IPS-NIHi7 (cell line): Measurements from ENCODE around the gene POLE.
"Not testable (repeated sequence)": the region's sequence is repeated elsewhere in the genome, so short reads cannot be mapped to it uniquely, and the experiment has no call there.

Experiments used
- DNase-seq: peaks from one replicate; pipeline ENCODE4 v3.0.0; 2012; ENCODE audit warnings: mixed read lengths; ENCODE audit errors: extremely low spot score

Gene POLE

GRCh38 chr12:132717531-132718387, 30.6 kb upstream of the POLE start:
- peak; percentile 11 for DNase-seq

GRCh38 chr12:132717011-132717410, 29.9 kb upstream of the POLE start:
- DNase-seq = no peak

- DNase-seq = no peak
Measured at GRCh38 chr12:132716356-132716755, 29.2 kb upstream of the POLE start.

DNA sequence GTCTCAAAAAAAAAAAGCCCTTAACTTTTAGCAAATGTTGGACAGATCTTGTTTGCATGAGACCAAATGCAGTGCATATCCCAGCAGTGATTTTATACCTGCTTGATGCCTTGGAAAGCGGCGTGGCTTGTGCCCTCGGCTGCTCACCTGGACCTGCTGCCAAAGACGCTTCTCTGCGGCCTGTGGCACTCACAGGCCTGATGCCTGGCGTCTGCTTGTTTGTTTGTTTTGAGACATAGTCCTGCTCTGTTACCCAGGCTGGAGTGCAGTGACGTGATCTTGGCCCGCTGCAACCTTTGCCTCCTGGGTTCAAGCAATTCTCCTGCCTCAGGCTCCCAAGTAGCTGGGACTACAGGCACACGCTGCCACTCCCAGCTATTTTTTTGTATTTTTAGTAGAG, 28.7 kb upstream of the POLE start:
- DNase-seq = no peak

DNA sequence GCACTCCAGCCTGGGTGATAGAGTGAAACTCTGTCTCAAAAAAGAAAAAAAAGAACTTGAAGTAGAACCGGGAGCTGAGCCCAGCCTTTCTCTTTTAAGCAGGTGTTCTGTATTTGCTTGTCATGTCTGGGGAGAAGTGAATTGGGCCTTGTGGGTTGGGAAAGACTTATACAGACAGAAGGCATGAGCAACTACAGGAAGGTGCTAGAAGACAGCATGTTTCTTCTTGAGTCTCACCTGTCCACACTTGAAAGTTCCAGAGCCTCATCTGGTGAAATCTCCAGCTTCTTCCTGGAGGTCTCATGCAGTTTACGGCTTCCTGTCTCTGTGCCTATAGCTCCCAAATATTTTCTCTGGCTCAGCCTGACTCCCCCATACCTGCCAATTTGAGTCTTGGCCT, 26.0 kb upstream of the POLE start:
- DNase-seq = no peak

- peak; percentile 55 for DNase-seq
Measured at GRCh38 chr12:132711080-132711843, 24.1 kb upstream of the POLE start.

DNA sequence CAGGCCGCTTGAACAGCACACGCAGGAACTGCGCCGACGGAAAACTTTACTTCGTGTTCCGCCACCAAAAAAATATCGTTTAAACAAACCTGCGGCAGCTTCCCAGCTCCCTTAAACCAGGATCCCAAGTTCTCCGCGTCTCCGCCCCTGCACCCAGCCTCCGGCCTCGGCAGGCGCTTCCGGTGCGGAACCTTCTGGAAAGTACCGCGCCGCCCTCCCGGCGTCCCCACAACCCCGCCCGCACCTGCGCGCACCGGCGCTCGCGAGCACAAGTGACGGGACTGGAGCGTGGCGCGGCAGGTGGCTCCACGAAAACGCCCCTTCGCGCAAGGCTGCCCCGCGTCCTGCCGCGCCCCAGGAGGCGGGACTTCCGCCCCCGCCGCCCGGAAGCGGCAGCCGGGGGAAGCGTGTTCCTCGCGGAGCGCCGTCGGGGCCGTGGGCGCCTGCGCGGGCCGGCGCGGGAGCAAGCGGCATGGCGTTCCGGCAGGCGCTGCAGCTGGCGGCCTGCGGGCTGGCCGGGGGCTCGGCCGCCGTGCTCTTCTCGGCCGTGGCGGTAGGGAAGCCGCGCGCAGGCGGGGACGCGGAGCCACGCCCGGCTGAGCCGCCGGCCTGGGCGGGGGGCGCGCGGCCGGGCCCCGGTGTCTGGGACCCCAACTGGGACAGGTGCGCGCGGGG, 23.4 kb upstream of the POLE start, which contains the start of gene PGAM5:
TSS of gene PGAM5 (plus strand) at position 438 of the 675 bp plus-strand sequence. CDS start at position 473, 35 bp downstream.
- peak; percentile 86 for DNase-seq

DNA sequence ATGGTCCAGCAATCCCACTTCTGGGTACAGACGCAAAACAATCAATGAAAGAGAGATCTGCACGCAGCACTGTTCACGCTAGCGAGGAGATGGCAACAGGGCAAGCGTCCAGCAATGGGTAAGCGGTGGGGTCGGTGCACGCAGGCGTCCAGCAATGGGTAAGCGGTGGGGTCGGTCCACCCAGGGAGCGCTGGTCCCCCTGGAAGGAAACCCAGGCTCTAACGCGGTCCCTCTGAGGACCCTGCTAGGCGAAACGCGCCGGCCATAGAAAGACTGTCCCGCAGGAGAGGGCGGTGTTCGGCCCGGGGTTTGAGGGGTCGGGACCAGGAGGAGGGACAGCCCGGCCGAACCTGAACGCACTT, 22.9 kb upstream of the POLE start:
- DNase-seq = no peak

- DNase-seq = no peak
Measured at GRCh38 chr12:132708150-132708549, 21.0 kb upstream of the POLE start.

DNA sequence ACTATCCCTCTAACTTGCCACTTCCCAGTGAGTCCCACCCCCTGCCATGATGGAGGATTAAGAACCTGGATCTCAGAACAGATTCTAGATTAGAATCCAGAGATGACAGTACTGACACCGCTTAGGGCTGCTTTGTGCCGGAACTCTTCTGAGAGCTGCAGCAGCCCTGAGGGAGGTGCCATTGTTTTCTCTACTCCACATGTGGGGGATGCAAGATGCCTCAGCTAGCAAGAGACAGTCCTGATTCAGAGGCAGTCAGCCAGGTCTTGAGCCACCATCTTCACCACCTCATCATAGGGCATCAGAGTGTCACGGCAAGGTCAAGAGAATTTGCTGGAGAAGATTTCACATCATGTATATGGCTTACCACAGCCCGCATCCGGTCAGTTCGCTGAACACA, 20.1 kb upstream of the POLE start:
- DNase-seq = no peak

GRCh38 chr12:132703641-132704040, 16.5 kb upstream of the POLE start:
- no peak for DNase-seq

DNA sequence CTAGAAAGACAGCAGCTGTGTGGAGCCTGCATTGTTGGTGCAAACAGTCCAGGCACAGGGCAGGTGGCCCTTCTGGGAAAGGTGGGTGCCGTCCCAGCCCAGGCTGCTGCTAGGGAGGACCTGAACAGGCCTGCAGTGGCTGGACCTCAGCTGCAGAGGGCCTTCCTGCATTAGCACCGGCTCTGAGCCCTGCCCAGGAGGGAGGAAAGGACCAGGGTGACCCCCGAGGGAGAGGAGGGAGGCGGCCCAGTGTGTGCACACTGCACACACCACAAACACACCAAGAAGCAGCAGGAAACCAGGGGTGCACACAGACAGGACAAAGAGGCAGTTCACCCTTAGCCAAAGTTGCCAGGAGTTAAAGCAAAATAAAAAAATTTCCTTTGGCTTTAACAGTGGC, 15.5 kb upstream of the POLE start:
- DNase-seq = no peak

DNA sequence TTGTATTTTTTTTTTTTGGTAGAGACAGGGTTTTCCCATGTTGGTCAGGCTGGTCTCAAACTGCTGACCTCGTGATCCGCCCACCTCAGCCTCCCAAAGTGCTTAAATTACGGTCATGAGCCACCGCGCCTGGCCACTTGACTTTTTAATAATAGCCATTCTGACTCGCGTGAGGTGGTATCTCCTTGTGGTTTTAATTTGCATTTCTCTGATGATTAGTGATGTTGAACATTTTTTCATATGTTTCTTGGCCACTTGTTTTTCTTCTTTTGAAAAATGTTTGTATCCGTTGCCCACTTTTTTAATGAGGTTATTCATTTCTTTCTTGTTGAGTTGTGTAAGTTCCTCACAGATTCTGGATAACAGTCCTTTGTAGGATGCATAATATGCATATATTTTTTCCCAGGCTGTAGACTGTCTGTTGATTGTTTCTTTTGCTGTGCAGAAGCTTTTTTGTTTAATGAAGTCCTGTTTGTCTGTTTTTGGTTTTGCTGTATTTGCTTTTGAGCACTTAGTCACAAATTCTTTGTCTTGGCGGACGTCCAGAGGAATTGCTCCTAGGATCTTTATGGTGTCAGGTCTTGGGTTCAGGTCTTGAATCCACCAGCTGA, 13.2 kb upstream of the POLE start:
- DNase-seq = no peak

GRCh38 chr12:132698341-132698740, 11.2 kb upstream of the POLE start:
- DNase-seq = no peak

DNA sequence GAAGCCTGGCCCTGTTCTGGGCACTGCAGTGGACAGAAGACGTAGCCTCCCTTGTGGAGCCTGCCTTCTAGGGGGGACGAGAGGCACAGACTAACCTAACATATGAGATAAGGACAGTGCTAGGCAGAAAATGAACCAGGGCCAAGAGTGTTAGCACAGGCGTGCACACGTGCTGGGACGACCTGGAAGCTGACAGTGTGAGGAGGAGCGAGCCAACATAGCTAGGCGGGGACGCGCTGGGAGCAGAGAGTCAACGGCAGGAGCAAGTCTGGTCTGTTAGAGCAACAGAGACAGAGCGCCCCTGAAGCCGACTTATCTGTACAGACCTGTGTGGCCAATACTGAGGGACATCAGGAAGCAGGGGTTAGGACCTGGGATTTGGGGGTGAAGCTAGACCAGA, 8.3 kb upstream of the POLE start:
- no peak for DNase-seq

- not testable (repeated sequence) for DNase-seq
Measured at GRCh38 chr12:132694888-132695287, 7.7 kb upstream of the POLE start.

DNA sequence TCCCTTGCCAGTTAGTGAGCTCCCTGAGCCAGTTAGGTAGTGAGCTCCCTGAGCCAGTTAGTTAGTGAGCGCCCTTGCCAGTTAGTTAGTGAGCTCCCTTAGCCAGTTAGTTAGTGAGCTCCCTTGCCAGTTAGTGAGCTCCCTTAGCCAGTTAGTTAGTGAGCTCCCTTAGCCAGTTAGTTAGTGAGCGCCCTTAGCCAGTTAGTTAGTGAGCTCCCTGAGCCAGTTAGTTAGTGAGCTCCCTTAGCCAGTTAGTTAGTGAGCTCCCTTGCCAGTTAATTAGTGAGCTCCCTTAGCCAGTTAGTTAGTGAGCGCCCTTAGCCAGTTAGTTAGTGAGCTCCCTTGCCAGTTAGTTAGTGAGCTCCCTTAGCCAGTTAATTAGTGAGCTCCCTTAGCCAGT, 4.9 kb upstream of the POLE start:
- not testable (repeated sequence) for DNase-seq

- DNase-seq = no peak
Measured at GRCh38 chr12:132690112-132690511, 3.0 kb upstream of the POLE start.

DNA sequence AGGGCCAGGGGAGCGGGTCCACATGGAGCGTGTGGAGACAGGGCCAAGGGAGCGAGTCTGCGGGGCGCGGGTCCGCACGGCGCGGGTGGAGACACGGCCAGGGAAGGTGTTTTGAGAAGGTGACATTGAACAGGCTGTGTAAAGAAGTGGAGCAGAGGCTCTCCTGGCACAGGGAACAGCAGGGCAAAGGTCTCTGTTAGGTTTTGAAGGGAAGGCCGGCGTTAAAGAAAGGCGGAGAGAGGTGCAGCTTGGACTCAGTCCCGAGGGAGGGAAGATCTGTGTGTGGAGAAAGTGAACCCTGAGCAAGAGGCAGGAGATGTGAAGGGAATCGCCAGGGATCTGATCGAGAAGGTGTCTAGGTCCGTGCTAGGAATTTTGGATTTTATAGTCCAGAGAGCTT, 2.1 kb upstream of the POLE start:
- DNase-seq = no peak

DNA sequence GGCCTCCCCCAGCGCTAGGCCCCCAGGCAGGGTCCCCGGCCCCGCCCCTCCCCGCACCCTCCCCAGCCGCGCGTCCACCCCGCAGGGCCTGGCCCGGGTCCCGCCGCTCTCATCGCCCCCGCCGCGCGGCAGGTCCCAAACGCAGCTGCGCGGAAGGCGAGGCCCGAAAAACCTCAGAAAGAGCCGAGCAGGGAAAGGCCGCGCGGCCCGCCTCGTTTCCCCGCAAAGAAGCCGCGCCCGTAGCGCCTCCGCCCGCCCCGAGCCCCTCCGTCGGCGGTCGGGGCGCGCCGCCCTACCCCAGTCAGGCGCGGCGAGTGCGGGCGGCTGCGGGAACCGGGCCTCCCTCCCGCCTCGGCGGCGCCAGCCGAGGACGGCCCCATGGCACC, 324 bp downstream of the POLE start:
- DNase-seq = no peak

GRCh38 chr12:132685400-132685799, 1.7 kb downstream of the POLE start:
- DNase-seq = no peak

GRCh38 chr12:132677492-132677891, 9.7 kb downstream of the POLE start:
- DNase-seq = no peak
